Measurements from ENCODE around the gene SMIM10L2A. TPM values are rescaled to one million over a fixed set of nuclear protein-coding genes. Genes with fewer than 3 reads are reported as not detected.

SMIM10L2A gene
- total RNA-seq, result 2.5 and 2.7 TPM in 2 replicates

DNA sequence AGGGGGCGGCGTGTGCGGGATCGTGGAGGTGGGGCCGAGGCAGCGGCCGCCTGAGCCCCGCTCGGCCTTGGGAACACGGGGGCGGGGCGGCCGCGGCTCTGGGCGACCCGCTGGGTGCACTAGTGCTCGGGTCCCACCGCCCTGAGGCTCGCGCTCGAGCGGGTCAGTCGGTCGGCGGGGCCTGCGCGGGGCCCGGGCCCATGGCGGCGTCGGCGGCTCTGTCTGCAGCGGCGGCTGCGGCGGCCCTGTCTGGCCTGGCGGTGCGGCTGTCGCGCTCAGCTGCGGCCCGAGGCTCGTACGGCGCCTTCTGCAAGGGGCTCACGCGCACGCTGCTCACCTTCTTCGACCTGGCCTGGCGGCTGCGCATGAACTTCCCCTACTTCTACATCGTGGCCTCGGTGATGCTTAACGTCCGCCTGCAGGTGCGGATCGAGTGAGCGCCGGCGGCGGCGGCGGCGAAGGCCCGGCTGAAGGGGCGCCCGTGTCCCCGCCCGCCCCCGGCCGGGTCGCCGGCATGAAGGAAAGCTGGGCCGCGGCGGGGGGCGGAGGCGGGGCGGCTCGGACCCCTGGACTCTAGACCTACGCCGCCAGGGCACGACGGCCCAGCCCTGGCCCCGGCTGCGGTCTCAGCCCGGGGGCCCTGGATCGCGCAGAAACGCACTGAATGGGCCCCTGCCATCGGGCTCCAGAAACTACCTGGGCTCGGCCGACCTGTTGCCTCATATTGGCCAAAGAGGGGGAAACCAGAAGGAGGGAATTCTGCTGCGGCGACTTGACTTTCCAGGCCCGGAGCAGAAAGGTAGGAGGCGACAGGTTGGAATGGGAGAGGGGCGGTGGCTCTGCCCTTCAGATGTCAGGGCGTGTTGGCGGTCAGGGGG is at the start of gene SMIM10L2A:
TSS of gene SMIM10L2A (plus strand) at position 13 of the 878 bp plus-strand sequence. CDS start at position 201, 188 bp downstream.

Other genes starting within 250 kb of the SMIM10L2A start
- gene ETDA, start 169.9 kb upstream of the SMIM10L2A start, total RNA-seq, result not detected in 2 replicates
- not detected in 2 replicates for gene ETDC, start 112.5 kb upstream of the SMIM10L2A start, total RNA-seq
- gene ZNF75D, start 77.8 kb upstream of the SMIM10L2A start, total RNA-seq, result 5.5 and 6.1 TPM in 2 replicates
- gene ZNF449, start 77.1 kb upstream of the SMIM10L2A start, total RNA-seq, result 5.2 and 8.2 TPM in 2 replicates
- gene INTS6L, start 98.7 kb downstream of the SMIM10L2A start, total RNA-seq, result 3.8 and 5.8 TPM in 2 replicates

All from nasal cavity respiratory epithelium epithelial cell of viscerocranial mucosa (primary cell).